ENCODE measurements around the gene DMRTA1. TPM values are rescaled to one million over a fixed set of nuclear protein-coding genes. Genes with fewer than 3 reads are reported as not detected.
A peak's percentile ranks its signal among the peaks of the same experiment; 100 is the strongest.

The DMRTA1 gene
- total RNA-seq, 1 donor from 2014 or later = 2.7 TPM

- Mint-ChIP-seq H3K9me3 (no peaks in the 10 kb centered on the region), H3K36me3 (ENCODE audit: low read depth) (no peaks in the 10 kb centered on the region), H3K27me3 (ENCODE audit: low read depth) (peaks cover 22% of the 10 kb centered on the region), H3K4me3 (peak overlapping the region; percentile 88), H3K4me1 (peaks cover 23% of the 10 kb centered on the region), H3K27ac (ENCODE audit: unreplicated experiment) (no peak overlapping the region)
- DNase-seq (ENCODE audit: low read depth, low spot score) = no peak
- no peak for TF ChIP-seq CTCF (conservative IDR thresholded peaks at IDR 0.05)
Observed at GRCh38 chr9:22449719-22450118, 3.1 kb downstream of the DMRTA1 start.

- Mint-ChIP-seq H3K27ac (ENCODE audit: unreplicated experiment) (no peak overlapping the region), H3K9me3 (no peaks in the 10 kb centered on the region), H3K27me3 (ENCODE audit: low read depth) (peaks cover 12% of the 10 kb centered on the region), H3K36me3 (ENCODE audit: low read depth) (no peaks in the 10 kb centered on the region), H3K4me1 (peaks cover 18% of the 10 kb centered on the region), H3K4me3 (no peak overlapping the region)
- peak; percentile 93 for TF ChIP-seq CTCF (conservative IDR thresholded peaks at IDR 0.05)
- DNase-seq (ENCODE audit: low read depth, low spot score) = peak; percentile 19
Observed at GRCh38 chr9:22452415-22453010, 5.9 kb downstream of the DMRTA1 start.

GRCh38 chr9:22454016-22454415, 7.4 kb downstream of the DMRTA1 start:
- Mint-ChIP-seq H3K27ac (ENCODE audit: unreplicated experiment) (no peak overlapping the region), H3K27me3 (ENCODE audit: low read depth) (peaks cover under 1% of the 10 kb centered on the region), H3K4me3 (no peak overlapping the region), H3K4me1 (peaks cover 7% of the 10 kb centered on the region), H3K9me3 (no peaks in the 10 kb centered on the region), H3K36me3 (ENCODE audit: low read depth) (no peaks in the 10 kb centered on the region)
- DNase-seq (ENCODE audit: low read depth, low spot score) = no peak
- TF ChIP-seq CTCF (conservative IDR thresholded peaks at IDR 0.05) = no peak

GRCh38 chr9:22455181-22455580, 8.6 kb downstream of the DMRTA1 start:
- Mint-ChIP-seq H3K27me3 (ENCODE audit: low read depth) (no peaks in the 10 kb centered on the region), H3K4me1 (peaks cover 4% of the 10 kb centered on the region), H3K27ac (ENCODE audit: unreplicated experiment) (no peak overlapping the region)

GRCh38 chr9:22457448-22457847, 10.8 kb downstream of the DMRTA1 start:
- DNase-seq (ENCODE audit: low read depth, low spot score) = no peak
- no peaks in the 10 kb centered on the region for H3K36me3 Mint-ChIP-seq (ENCODE audit: low read depth)
- no peak for TF ChIP-seq CTCF (conservative IDR thresholded peaks at IDR 0.05)
- H3K4me3 Mint-ChIP-seq = no peak overlapping the region
- peaks cover 3% of the 10 kb centered on the region for H3K4me1 Mint-ChIP-seq
- no peaks in the 10 kb centered on the region for H3K9me3 Mint-ChIP-seq
- H3K27ac Mint-ChIP-seq (ENCODE audit: unreplicated experiment) = no peak overlapping the region
- H3K27me3 Mint-ChIP-seq (ENCODE audit: low read depth) = no peaks in the 10 kb centered on the region

More at GRCh38 chr9:22455181-22455580, 8.6 kb downstream of the DMRTA1 start:
- no peaks in the 10 kb centered on the region for H3K36me3 Mint-ChIP-seq (ENCODE audit: low read depth)
- no peak for TF ChIP-seq CTCF (conservative IDR thresholded peaks at IDR 0.05)
- no peak overlapping the region for H3K4me3 Mint-ChIP-seq
- DNase-seq (ENCODE audit: low read depth, low spot score) = no peak
- no peaks in the 10 kb centered on the region for H3K9me3 Mint-ChIP-seq
